Astrocyte of the spinal cord (primary cell): ENCODE results near the gene CHRNA3.

ENCODE experiments used
- DNase-seq: peaks from one replicate; pipeline ENCODE4 v3.0.0; 2011; ENCODE audit warnings: low read depth, low spot score
- H3K4me3 ChIP-seq: 2 replicates; pipeline ENCODE4 v1.5.1; 2011; ENCODE audit warnings: low read depth, mild to moderate bottlenecking, low read length, moderate library complexity
- in situ Hi-C: cut with HindIII; loops from 2 replicates; pipeline ENCODE4 v1.10.0; 2017; ENCODE audit warnings: low sequenced_read_pairs
- TF ChIP-seq, protein P1 (sequence below): IDR thresholded peaks from 2 replicates; pipeline ENCODE4 v1.5.1; 2012; ENCODE audit warnings: low read depth, mild to moderate bottlenecking, low read length, inconsistent platforms

Gene CHRNA3

DNA sequence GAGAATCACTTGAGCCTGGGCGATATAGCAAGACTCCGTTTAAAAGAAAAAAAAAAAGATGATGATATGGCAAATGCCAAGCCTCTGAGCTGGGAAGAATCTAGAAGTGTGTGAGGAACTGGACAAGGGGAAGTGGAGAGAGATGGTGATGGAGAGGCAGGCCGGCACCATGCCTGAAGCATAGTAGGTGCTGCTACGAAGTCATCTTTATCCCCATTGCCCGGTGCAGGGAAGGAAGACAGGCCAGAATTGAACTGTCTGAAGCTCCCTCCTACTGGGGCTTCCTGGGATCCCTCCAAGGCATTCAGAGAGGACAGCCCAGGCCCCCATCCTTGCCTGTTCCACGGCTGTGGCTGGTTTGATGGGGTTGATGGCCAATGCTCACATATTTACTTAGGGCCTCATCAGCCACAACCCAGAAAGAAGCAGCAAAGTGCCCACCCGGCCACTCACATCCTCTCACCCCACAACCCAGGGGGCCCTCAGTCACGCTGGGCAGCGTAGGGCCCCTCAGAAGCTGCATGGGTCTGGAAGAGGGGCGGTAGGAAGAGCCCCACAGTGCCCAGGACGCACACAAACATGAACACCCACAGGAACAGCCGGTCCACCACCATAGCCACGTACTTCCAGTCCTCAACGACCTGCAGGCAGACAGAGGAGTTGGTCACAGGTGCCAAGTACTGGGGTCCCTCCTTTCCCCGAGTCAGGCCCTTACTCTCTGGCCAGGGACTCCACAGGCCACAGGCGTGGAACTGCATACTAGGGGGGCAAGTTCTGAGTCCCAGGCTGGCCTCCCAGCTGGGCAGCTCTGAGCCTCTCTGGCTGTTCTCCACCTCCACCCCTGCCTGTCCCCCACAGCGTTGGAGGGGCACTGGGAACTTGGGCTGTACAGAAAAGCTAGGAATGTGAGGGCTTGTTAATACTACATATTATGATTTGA, 4.1 kb upstream of the CHRNA3 start:
- TF ChIP-seq, protein P1, sequence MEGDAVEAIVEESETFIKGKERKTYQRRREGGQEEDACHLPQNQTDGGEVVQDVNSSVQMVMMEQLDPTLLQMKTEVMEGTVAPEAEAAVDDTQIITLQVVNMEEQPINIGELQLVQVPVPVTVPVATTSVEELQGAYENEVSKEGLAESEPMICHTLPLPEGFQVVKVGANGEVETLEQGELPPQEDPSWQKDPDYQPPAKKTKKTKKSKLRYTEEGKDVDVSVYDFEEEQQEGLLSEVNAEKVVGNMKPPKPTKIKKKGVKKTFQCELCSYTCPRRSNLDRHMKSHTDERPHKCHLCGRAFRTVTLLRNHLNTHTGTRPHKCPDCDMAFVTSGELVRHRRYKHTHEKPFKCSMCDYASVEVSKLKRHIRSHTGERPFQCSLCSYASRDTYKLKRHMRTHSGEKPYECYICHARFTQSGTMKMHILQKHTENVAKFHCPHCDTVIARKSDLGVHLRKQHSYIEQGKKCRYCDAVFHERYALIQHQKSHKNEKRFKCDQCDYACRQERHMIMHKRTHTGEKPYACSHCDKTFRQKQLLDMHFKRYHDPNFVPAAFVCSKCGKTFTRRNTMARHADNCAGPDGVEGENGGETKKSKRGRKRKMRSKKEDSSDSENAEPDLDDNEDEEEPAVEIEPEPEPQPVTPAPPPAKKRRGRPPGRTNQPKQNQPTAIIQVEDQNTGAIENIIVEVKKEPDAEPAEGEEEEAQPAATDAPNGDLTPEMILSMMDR, result no peak
- in situ Hi-C loops, result no loop called here
- no peak overlapping the region for H3K4me3 ChIP-seq
- no peak for DNase-seq

DNA sequence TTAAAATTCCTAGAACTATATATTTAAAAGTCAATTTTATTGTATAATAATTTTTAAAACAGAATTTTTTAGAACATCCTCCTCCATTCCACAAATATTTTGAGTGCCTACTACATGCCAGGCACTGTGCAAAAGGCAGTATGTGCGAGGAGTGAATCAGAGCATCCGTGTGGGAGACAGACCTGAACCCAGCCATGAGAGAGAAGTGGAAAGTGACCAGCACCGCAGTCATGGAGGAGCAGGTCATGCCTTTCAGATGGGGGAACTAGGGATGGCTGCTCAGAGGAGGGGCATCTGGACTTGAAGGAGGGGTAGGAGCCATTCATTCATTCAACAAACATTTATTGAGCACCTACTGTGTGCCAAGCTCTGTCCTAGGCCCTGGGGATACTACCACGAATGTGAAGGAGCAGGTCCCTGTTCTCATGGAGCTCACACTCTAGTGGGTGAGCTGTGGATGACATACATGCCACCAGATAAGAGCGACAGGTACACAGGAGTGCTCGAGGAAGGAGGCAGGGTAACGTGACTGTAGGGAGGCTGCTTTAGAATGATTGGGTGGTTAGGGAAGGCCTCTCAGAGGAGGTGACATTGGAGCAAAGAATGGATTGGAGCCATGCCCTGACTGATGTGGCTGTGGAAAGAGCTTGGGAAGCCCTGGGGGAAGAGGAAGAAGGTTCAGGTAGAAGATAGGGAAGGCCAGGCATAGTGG, 3.1 kb upstream of the CHRNA3 start:
- TF ChIP-seq, protein P1, result no peak
- in situ Hi-C loops, result no loop called here
- no peak overlapping the region for H3K4me3 ChIP-seq
- DNase-seq, result no peak

DNA sequence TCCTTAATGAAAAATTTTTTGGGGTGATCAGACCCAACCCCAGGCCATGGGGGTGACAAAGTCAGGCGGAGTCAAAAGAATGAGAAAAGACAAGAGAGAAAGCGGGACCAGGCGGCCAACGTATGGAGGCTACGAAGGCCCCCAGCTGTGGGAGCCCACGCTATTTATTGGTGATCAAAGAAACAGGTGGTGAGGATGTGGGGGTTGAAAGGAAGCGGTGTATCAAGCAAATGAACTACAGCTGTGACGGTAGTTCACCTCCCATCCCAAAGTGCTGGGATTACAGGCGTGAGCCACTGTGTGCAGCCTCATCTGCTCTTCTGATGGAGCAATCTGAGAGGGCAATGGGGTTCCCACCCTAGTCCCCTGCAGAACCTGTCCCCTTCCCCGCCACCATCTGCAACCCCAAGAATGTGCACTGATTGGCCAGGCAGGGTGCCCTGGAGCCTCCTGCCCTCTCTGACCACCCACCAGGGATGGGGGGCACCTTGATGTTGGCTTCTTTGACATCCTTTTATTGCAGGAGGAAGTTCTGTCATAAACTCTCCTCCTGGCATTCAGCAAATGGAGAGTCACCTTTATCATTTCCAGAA, 1.1 kb upstream of the CHRNA3 start:
- TF ChIP-seq, protein P1, result no peak
- in situ Hi-C loops, result no loop called here
- H3K4me3 ChIP-seq, result no peak overlapping the region
- no peak for DNase-seq

DNA sequence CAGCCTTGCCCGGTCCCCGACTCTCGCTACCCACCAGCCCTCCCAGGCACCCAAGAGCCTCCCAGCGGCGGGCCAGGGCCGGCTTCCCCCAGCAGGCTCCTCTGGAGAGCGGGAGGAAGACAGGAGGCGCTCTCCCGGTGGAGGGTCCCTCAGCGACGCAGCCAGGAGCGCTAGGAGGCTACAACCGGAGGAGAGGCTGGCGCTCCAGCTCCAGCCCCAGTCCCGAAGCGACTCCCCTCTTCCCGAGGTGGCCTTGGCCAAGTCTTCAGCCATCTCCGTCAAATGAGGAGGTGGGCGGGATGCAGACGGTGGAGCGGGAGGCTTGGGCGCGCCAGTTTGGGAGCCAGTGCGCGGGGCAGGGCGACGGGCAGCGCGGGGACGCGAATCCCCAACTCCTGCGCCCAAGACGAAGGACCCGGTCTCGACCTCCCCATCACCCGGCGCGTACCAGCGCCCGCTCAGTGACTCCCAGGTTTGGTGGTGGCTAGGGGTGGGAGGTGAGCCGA, 722 bp downstream of the CHRNA3 start:
- DNase-seq, result no peak
- in situ Hi-C loops, result no loop called here
- TF ChIP-seq, protein P1, result peak; percentile 29
- no peak overlapping the region for H3K4me3 ChIP-seq

DNA sequence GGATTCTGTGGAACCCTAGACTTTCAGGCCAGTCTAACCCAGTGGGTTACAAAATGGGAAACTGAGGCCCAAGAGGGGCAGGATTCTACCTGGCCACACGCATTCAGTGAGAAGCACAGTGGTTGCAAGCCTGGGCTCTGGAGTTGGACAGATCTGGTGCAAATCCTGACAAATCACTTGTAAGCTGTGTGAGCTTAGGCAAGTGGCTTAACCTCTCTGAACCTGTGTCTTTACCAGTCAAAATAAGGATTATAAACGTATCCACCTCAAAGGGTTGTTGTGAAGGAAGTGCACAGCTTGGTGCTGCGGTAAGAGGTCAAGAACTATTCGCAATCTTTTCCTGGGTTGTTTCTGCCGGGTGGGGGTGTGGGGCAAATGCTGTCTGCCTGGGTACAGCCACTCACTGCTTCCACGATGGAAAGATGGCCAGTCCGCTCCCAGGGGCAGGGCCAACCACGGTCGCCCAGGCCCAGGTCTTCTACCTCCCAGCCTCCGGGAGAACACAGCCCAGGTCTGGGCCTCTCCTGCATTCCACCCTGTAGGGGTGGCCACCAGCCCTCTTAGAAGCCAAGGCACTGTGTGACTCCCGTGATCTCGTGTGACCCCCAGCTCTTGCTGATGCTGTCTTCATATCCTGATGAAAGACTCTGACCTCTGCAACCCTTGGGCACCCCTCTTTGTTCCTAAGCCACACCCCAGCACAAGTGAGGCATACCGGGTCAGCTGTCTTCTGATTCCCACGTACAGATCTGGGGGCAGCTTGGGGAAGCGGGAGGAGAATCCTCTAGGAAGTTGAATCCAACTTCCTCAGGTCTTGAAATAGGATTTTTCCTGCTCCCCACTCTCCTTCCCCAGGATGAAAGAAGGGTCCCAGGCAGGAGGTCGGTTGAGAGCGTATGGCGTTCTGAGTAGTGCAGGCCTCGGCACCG, 1.5 kb downstream of the CHRNA3 start:
- in situ Hi-C loops, result no loop called here
- no peak overlapping the region for H3K4me3 ChIP-seq
- TF ChIP-seq, protein P1, result no peak
- DNase-seq, result no peak
